SHP77 treated with DMSO at 0.1 percent for 48 hours (cell line): ENCODE data around the gene RNF125.
"Not testable (repeated sequence)": the region's sequence is repeated elsewhere in the genome, so short reads cannot be mapped to it uniquely, and the experiment has no call there.

Experiments used
- DNase-seq: peaks from one replicate; lab custom pipeline; 2025; lab: John Stamatoyannopoulos, UW

RNF125 gene

GRCh38 chr18:32018331-32019250 is at the start of gene RNF125:
TSS of gene RNF125 (plus strand) at chr18:32018825. CDS start at chr18:32018864, 39 bp downstream.
- peak; percentile 34 for DNase-seq

GRCh38 chr18:31970617-31971016 is 48.0 kb upstream of the RNF125 start:
- DNase-seq = no peak

GRCh38 chr18:31973929-31974546 is 44.6 kb upstream of the RNF125 start:
- DNase-seq = no peak

- DNase-seq = no peak
Observed at GRCh38 chr18:31976242-31976641, 42.4 kb upstream of the RNF125 start.

GRCh38 chr18:31977270-31977872 is 41.3 kb upstream of the RNF125 start:
- DNase-seq = no peak

- no peak for DNase-seq
Observed at GRCh38 chr18:31978616-31979015, 40.0 kb upstream of the RNF125 start.

- no peak for DNase-seq
Observed at GRCh38 chr18:31979714-31980113, 38.9 kb upstream of the RNF125 start.

GRCh38 chr18:31980863-31981262 is 37.8 kb upstream of the RNF125 start:
- no peak for DNase-seq

- no peak for DNase-seq
Observed at GRCh38 chr18:31983020-31983419, 35.6 kb upstream of the RNF125 start.

GRCh38 chr18:31983976-31984375 is 34.6 kb upstream of the RNF125 start:
- no peak for DNase-seq

- DNase-seq = no peak
Observed at GRCh38 chr18:31990823-31991222, 27.8 kb upstream of the RNF125 start.

- no peak for DNase-seq
Observed at GRCh38 chr18:31996007-31996406, 22.6 kb upstream of the RNF125 start.

- DNase-seq = no peak
Observed at GRCh38 chr18:31998880-31999412, 19.7 kb upstream of the RNF125 start.

- not testable (repeated sequence) for DNase-seq
Observed at GRCh38 chr18:32001141-32001540, 17.5 kb upstream of the RNF125 start.

GRCh38 chr18:32003822-32004221 is 14.8 kb upstream of the RNF125 start:
- DNase-seq = not testable (repeated sequence)

GRCh38 chr18:32010124-32010721 is 8.4 kb upstream of the RNF125 start:
- no peak for DNase-seq

GRCh38 chr18:32011193-32011592 is 7.4 kb upstream of the RNF125 start:
- DNase-seq = no peak

GRCh38 chr18:32019251-32019948 is 775 bp downstream of the RNF125 start:
- DNase-seq = no peak

GRCh38 chr18:32019949-32020625 is 1.5 kb downstream of the RNF125 start:
- DNase-seq = not testable (repeated sequence)

- no peak for DNase-seq
Observed at GRCh38 chr18:32021756-32022564, 3.3 kb downstream of the RNF125 start.
